GM10847 (cell line): Measurements from ENCODE around the gene ZNF683.

Experiments
- POLR2A ChIP-seq: IDR thresholded peaks from 2 replicates; pipeline ENCODE4 v1.6.1; 2011; ENCODE audit not compliant: insufficient read length; ENCODE audit errors: extremely low read depth

Gene ZNF683

GRCh38 chr1:26351590-26352337, 20.8 kb downstream of the ZNF683 start:
- no peak for TF ChIP-seq POLR2A

- TF ChIP-seq POLR2A, result no peak
These were observed 21.6 kb downstream of the ZNF683 start for GRCh38 chr1:26350701-26351589.

DNA sequence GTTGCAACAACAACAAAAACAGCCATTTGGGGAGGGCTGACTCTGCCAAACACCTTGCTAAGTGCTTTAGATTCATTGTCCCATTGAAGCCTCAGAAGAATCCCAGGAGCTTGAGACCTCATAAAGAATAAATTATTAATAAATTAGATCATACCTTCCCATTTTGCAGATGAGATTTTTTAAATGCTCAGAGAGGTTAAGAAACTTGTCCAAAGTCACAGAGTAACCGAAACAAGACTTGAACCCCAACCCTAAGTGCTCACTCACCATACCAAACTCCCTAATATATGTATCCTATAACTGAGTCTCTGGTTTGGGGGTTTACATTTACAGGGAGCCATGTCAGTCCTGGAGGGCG, 22.2 kb downstream of the ZNF683 start:
- TF ChIP-seq POLR2A, result no peak

- no peak for TF ChIP-seq POLR2A
These were observed 22.7 kb downstream of the ZNF683 start for GRCh38 chr1:26349877-26350244.

- TF ChIP-seq POLR2A, result no peak
These were observed 23.2 kb downstream of the ZNF683 start for GRCh38 chr1:26349188-26349876.

DNA sequence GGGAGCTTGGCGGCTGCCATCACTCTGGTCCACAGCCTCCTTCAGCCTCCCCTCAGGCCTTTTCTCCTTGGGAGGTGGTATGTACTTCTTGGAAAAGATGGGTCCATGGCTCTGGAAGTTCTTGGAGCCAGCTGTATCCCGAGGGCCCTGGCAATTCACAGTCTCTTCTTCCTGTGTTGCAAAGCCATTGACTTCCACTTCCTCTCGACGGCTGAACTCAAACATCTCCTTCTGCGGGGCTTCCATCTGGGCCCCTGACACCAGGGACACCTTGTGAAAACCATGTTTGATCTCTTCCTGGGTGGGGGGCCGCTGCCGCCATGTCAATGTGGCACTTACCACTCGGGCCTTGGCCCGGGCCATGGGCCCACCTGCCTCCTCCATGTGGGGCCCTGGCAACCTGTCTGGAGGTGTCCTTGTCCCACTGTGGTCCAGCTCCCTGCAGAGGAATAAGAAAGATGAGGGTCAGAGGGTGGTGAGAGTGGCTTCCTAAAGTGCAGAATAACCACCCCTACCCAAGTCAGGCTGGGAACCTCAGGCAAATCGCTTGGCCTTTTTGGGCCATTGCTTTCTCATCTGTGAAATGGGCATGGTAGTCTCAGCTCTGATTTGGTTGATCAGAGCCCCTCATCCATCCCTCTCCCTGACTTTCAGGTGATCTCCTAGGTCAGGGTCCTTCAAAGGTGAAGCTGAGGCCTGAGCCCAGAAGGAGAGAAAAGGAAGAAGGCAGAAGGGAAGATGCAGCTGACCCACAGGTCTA, 26.1 kb downstream of the ZNF683 start:
- no peak for TF ChIP-seq POLR2A

DNA sequence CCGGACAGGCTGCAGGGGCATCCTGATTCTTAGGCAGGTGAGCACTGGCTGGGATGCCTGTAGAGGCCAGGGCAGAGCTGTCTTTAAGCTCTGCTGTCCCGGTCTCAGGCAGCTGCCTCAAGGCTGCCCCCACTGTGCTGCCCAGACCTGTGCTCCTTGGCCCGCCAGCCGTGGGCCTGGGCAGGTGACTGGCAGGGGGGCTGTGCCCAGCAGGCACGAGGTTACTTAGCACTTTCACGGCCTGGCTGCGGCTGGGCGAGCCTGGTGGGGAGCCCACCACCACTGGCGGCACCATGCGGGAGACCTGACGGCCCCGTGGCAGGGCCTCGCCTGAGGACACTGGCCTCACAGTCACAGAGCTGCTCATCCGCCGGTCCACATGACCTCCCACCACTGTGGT, 26.8 kb downstream of the ZNF683 start:
- TF ChIP-seq POLR2A, result no peak

DNA sequence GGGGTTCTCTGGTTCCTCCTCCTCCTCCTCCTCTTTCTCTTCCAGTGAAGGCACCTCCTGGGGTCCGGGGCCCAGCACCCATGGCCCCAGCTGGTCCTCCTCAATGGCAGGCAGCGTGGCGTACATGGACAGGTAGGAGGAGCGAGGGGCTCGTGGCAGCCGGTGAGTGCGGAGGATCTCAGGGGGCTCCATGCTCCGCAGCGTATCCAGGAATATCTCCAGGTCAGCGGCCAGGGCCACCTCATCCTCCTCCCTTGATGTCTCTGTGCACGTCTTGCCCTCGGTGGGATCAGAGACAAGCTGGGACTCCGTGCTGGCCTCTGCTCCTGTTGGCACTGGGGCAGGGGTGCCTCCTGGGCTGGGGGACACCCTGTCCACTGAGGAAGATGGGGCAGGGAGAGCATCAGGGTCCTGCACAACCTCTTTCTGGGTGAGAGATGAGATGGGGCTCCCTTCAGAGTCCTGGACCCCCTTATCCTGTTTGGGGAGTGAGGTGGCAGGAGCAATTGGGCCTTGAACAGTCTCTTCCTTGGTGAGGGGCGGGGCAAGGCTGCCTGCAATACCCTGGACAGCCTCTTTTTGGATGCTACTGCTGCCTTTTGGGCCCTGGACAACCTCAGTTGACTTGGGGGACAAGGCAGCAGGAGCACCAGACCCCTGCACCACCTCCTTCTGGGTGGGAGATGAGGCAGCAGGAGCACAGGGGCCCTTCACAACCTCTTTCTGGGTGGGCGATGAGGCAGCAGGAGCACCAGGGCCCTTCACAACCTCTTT, 28.2 kb downstream of the ZNF683 start:
- TF ChIP-seq POLR2A, result no peak

- TF ChIP-seq POLR2A, result no peak
These were observed 32.5 kb downstream of the ZNF683 start for GRCh38 chr1:26340047-26340481.

GRCh38 chr1:26338670-26339069, 33.9 kb downstream of the ZNF683 start:
- TF ChIP-seq POLR2A, result no peak

DNA sequence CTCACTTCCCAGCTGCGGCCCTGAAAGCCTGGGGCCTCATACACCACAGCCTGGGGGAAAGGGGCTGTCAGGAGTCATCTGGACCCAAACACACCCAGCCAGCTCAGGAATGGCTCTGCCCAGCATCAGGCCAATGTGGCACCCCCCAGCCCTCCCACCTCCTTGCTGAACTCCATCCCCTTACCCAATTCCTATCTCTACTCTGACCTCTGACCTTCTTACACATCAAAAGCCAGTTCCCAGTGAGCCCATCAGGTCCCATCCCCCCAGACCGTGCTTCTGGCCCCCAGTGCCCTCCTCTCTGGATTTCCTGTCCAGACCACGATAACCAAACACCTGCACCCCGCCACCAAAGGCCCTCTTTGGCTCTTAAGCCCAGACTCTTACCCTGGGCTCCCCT, 34.9 kb downstream of the ZNF683 start:
- no peak for TF ChIP-seq POLR2A

DNA sequence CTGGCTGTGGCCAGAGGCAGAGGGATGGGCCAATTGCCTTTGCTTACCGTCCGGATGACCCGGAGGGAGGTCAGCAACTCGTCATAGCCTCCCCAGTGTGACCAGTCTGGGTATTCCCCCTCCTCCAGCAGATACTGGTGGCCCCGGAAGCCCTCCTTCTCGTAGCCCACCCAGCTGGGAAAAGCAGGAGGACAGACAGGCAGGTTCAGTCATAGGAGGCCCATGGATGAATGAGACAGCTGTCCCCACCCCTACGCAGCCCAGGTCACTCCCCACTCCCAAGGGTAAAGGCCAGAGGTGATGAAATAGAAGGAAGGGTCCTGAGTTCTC, 35.4 kb downstream of the ZNF683 start:
- no peak for TF ChIP-seq POLR2A

- no peak for TF ChIP-seq POLR2A
These were observed 35.9 kb downstream of the ZNF683 start for GRCh38 chr1:26336477-26337205.
